Neural crest cell (in vitro differentiated cells): Measurements from ENCODE around the gene NFIC. TPM values are rescaled to one million over a fixed set of nuclear protein-coding genes. Genes with fewer than 3 reads are reported as not detected.

Experiments
- DNase-seq: peaks from one replicate; pipeline ENCODE4 v3.0.0; 2021; ENCODE audit warnings: low read depth, mixed read lengths, low spot score
- H3K27ac Mint-ChIP-seq: one replicate; pipeline ENCODE4 v1.8.0; 2021; ENCODE audit warnings: mild to moderate bottlenecking, mixed read lengths; ENCODE audit not compliant: unreplicated experiment
- H3K27me3 Mint-ChIP-seq: 2 replicates; pipeline ENCODE4 v1.8.0; 2021; ENCODE audit warnings: low read depth, mild to moderate bottlenecking, mixed read lengths
- H3K36me3 Mint-ChIP-seq: 2 replicates; pipeline ENCODE4 v1.8.0; 2021; ENCODE audit warnings: low read depth, mild to moderate bottlenecking, mixed read lengths
- H3K4me1 Mint-ChIP-seq: 2 replicates; pipeline ENCODE4 v1.8.0; 2021; ENCODE audit warnings: mixed read lengths
- H3K4me3 Mint-ChIP-seq: one replicate; pipeline ENCODE4 v1.8.0; 2021; ENCODE audit warnings: mild to moderate bottlenecking, mixed read lengths
- H3K9me3 Mint-ChIP-seq: 2 replicates; pipeline ENCODE4 v1.8.0; 2021; ENCODE audit warnings: mixed read lengths
- CTCF ChIP-seq: fragments of 200-600 bp; sonication (generic); conservative IDR thresholded peaks from 2 replicates; pipeline ENCODE4 v1.5.0; 2021; ENCODE audit warnings: antibody characterized with exemption, mild to moderate bottlenecking
- total RNA-seq: library from RNA; stranded (reverse); gene quantifications from 2 replicates; pipeline ENCODE4 v1.2.1, GENCODE V29; 2021

The NFIC gene
- total RNA-seq, 1 donor from 2014 or later: 4.1 TPM

- Mint-ChIP-seq H3K27me3 (peaks cover 52% of the 10 kb centered on the region), H3K4me3 (no peak overlapping the region), H3K27ac (no peak overlapping the region), H3K36me3 (peaks cover 2% of the 10 kb centered on the region), H3K9me3 (no peaks in the 10 kb centered on the region), H3K4me1 (peaks cover 18% of the 10 kb centered on the region)
- no peak for TF ChIP-seq CTCF
- no peak for DNase-seq
Observed at GRCh38 chr19:3454656-3455392, 88.4 kb downstream of the NFIC start.

GRCh38 chr19:3455393-3455955 is 89.1 kb downstream of the NFIC start:
- DNase-seq: no peak
- no peak overlapping the region for H3K27ac Mint-ChIP-seq
- TF ChIP-seq CTCF: no peak
- no peak overlapping the region for H3K4me3 Mint-ChIP-seq
- peaks cover 18% of the 10 kb centered on the region for H3K4me1 Mint-ChIP-seq
- peaks cover 57% of the 10 kb centered on the region for H3K27me3 Mint-ChIP-seq
- H3K9me3 Mint-ChIP-seq: no peaks in the 10 kb centered on the region
- peaks cover 2% of the 10 kb centered on the region for H3K36me3 Mint-ChIP-seq

GRCh38 chr19:3455960-3456601 is 89.7 kb downstream of the NFIC start:
- no peak for DNase-seq
- H3K27ac Mint-ChIP-seq: no peak overlapping the region
- H3K4me3 Mint-ChIP-seq: no peak overlapping the region
- H3K9me3 Mint-ChIP-seq: no peaks in the 10 kb centered on the region
- no peak for TF ChIP-seq CTCF
- H3K36me3 Mint-ChIP-seq: peaks cover under 1% of the 10 kb centered on the region
- H3K27me3 Mint-ChIP-seq: peaks cover 55% of the 10 kb centered on the region
- peaks cover 15% of the 10 kb centered on the region for H3K4me1 Mint-ChIP-seq

- Mint-ChIP-seq H3K4me3 (no peak overlapping the region), H3K27ac (no peak overlapping the region), H3K4me1 (peaks cover 14% of the 10 kb centered on the region), H3K27me3 (peaks cover 62% of the 10 kb centered on the region), H3K9me3 (no peaks in the 10 kb centered on the region), H3K36me3 (no peaks in the 10 kb centered on the region)
- DNase-seq: no peak
- no peak for TF ChIP-seq CTCF
Observed at GRCh38 chr19:3456925-3457527, 90.6 kb downstream of the NFIC start.

- Mint-ChIP-seq H3K9me3 (no peaks in the 10 kb centered on the region), H3K36me3 (no peaks in the 10 kb centered on the region), H3K27ac (no peak overlapping the region), H3K4me1 (peaks cover 16% of the 10 kb centered on the region), H3K27me3 (peaks cover 67% of the 10 kb centered on the region), H3K4me3 (no peak overlapping the region)
- DNase-seq: no peak
- TF ChIP-seq CTCF: no peak
Observed at GRCh38 chr19:3457528-3458228, 91.3 kb downstream of the NFIC start.
